ENCODE results near the gene TNFRSF21.
"Not testable (repeated sequence)": the region's sequence is repeated elsewhere in the genome, so short reads cannot be mapped to it uniquely, and the experiment has no call there.

The TNFRSF21 gene

GRCh38 chr6:47286301-47286700, 23.4 kb downstream of the TNFRSF21 start:
- no peak for DNase-seq

GRCh38 chr6:47283993-47284392, 25.7 kb downstream of the TNFRSF21 start:
- no peak for DNase-seq

- no peak for DNase-seq
These were observed 31.2 kb downstream of the TNFRSF21 start for GRCh38 chr6:47278545-47278944.

GRCh38 chr6:47277702-47278101, 32.0 kb downstream of the TNFRSF21 start:
- DNase-seq: no peak

- DNase-seq: no peak
These were observed 33.3 kb downstream of the TNFRSF21 start for GRCh38 chr6:47276377-47276776.

- no peak for DNase-seq
These were observed 34.1 kb downstream of the TNFRSF21 start for GRCh38 chr6:47275640-47276039.

GRCh38 chr6:47275132-47275531, 34.6 kb downstream of the TNFRSF21 start:
- not testable (repeated sequence) for DNase-seq

- DNase-seq: no peak
These were observed 41.0 kb downstream of the TNFRSF21 start for GRCh38 chr6:47268572-47269187.

GRCh38 chr6:47267301-47267700, 42.4 kb downstream of the TNFRSF21 start:
- no peak for DNase-seq

- no peak for DNase-seq
These were observed 43.7 kb downstream of the TNFRSF21 start for GRCh38 chr6:47265971-47266370.

GRCh38 chr6:47264775-47265184, 44.9 kb downstream of the TNFRSF21 start:
- DNase-seq: no peak

GRCh38 chr6:47263268-47263667, 46.4 kb downstream of the TNFRSF21 start:
- no peak for DNase-seq

GRCh38 chr6:47262231-47262630, 47.5 kb downstream of the TNFRSF21 start:
- no peak for DNase-seq

- DNase-seq: no peak
These were observed 48.5 kb downstream of the TNFRSF21 start for GRCh38 chr6:47261191-47261590.

GRCh38 chr6:47260021-47260420, 49.7 kb downstream of the TNFRSF21 start:
- no peak for DNase-seq

GRCh38 chr6:47258724-47259347, 50.9 kb downstream of the TNFRSF21 start:
- DNase-seq: no peak

- no peak for DNase-seq
These were observed 52.5 kb downstream of the TNFRSF21 start for GRCh38 chr6:47256981-47257730.

- DNase-seq: no peak
These were observed 53.3 kb downstream of the TNFRSF21 start for GRCh38 chr6:47256361-47256760.

- DNase-seq: no peak
These were observed 54.8 kb downstream of the TNFRSF21 start for GRCh38 chr6:47254906-47255305.

GRCh38 chr6:47254051-47254450, 55.7 kb downstream of the TNFRSF21 start:
- DNase-seq: no peak

GRCh38 chr6:47253136-47253535, 56.6 kb downstream of the TNFRSF21 start:
- no peak for DNase-seq

- DNase-seq: no peak
These were observed 57.1 kb downstream of the TNFRSF21 start for GRCh38 chr6:47252633-47253032.

GRCh38 chr6:47251396-47251795, 58.3 kb downstream of the TNFRSF21 start:
- no peak for DNase-seq

GRCh38 chr6:47250302-47250701, 59.4 kb downstream of the TNFRSF21 start:
- DNase-seq: no peak
